HCT116 (cell line): Measurements from ENCODE around the gene PSPC1. TPM values are rescaled to one million over a fixed set of nuclear protein-coding genes. Genes with fewer than 3 reads are reported as not detected.

Experiments
- ATAC-seq: fragments of 200-7000 bp; cut with Tn5 transposase; 2 replicates; pipeline ENCODE4 v1.9.1; 2020; ENCODE audit warnings: mild to moderate bottlenecking, moderate library complexity
- BruUV-seq: library from RNA; stranded (reverse); fragments of 400-500 nt; replicated peaks from 2 replicates; lab custom pipeline; 2021; lab: Mats Ljungman, UMichigan
- CTCF ChIA-PET: fragments of 300-600 bp; sonication (Branson Sonifier 250); formaldehyde crosslinking; loops from one replicate; lab custom pipeline; 2021; ENCODE audit warnings: antibody characterized with exemption; lab: Charles Lee
- POLR2A ChIA-PET: fragments of 300-600, 350-600 bp; sonication (Branson Sonifier 250); formaldehyde crosslinking; loops from one replicate; lab custom pipeline; 2021; ENCODE audit warnings: antibody characterized with exemption; lab: Charles Lee
- RAD21 ChIA-PET, 2 experiments: fragments of 300-600 bp; sonication (Branson Sonifier 250); formaldehyde crosslinking; loops; one replicate each; lab custom pipeline; 2023; ENCODE audit warnings: low total read pairs in 2 of 2; ENCODE audit not compliant: uncharacterized antibody in 2 of 2, unreplicated experiment in 2 of 2, low non-redundant PET in 1 of 2; lab: Charles Lee
- DNase-seq: peaks from one replicate; pipeline ENCODE4 v3.0.0-alpha.2; 2010; ENCODE audit warnings: low read depth, low spot score
- H2AFZ ChIP-seq: fragments of 200-600 bp; shearing (Covaris generic), sonication (generic); 2 replicates; pipeline ENCODE4 v1.6.1; 2017; ENCODE audit warnings: low read depth, mixed run types, mixed read lengths, antibody characterized with exemption, low read length; ENCODE audit not compliant: poor library complexity, severe bottlenecking
- H3K27ac ChIP-seq: 2 replicates; pipeline ENCODE4 v1.5.1; 2012; ENCODE audit warnings: low read depth, low read length
- H3K27me3 ChIP-seq: fragments of 200-600 bp; sonication (generic); 2 replicates; pipeline ENCODE4 v1.6.1; 2016; ENCODE audit warnings: mixed run types, low read length, mixed read lengths; ENCODE audit not compliant: insufficient read depth
- H3K36me3 ChIP-seq, 2 experiments: fragments of 200-500 bp in 1 of 2; fragments of 200-600 bp in 1 of 2; sonication (Bioruptor generic) in 1 of 2; sonication (generic) in 1 of 2; 2 replicates each; pipeline versions ENCODE4 v1.5.1 to v1.6.1; 2014 to 2016; ENCODE audit warnings: low read length in 2 of 2, inconsistent platforms in 1 of 2, mixed read lengths in 1 of 2, mixed run types in 1 of 2; ENCODE audit not compliant: insufficient read depth in 2 of 2, control insufficient read depth in 1 of 2
- H3K4me1 ChIP-seq, 2 experiments: fragments of 200-600 bp in 1 of 2; sonication (generic) in 1 of 2; 2 replicates each; pipeline versions ENCODE4 v1.5.1 to v1.6.1; 2012 to 2017; ENCODE audit warnings: low read length in 2 of 2, inconsistent platforms in 1 of 2, mild to moderate bottlenecking in 1 of 2, mixed read lengths in 1 of 2, mixed run types in 1 of 2, moderate library complexity in 1 of 2; ENCODE audit not compliant: insufficient read depth in 2 of 2, control insufficient read depth in 1 of 2
- H3K4me2 ChIP-seq: fragments of 200-600 bp; sonication (generic); 2 replicates; pipeline ENCODE4 v1.6.1; 2017; ENCODE audit warnings: mixed run types, low read length, mixed read lengths
- H3K4me3 ChIP-seq, 2 experiments: fragments of 200-600 bp in 1 of 2; sonication (generic) in 1 of 2; replicated peaks in 1 of 2; 2 replicates each; pipeline ENCODE4 v1.5.1; 2011 to 2016; ENCODE audit warnings: low read length in 2 of 2, control low read depth in 1 of 2, low read depth in 1 of 2, mild to moderate bottlenecking in 1 of 2, mixed read lengths in 1 of 2, mixed run types in 1 of 2
- H3K79me2 ChIP-seq: fragments of 200-600 bp; sonication (generic); 2 replicates; pipeline ENCODE4 v1.6.1; 2017; ENCODE audit warnings: mild to moderate bottlenecking, mixed run types, low read length, moderate library complexity, mixed read lengths; ENCODE audit not compliant: insufficient read depth
- H3K9ac ChIP-seq: fragments of 200-600 bp; sonication (generic); 2 replicates; pipeline ENCODE4 v1.6.1; 2016; ENCODE audit warnings: low read length, mixed read lengths
- H3K9me2 ChIP-seq: fragments of 200-600 bp; sonication (generic), shearing (Covaris generic); 2 replicates; pipeline ENCODE4 v1.6.1; 2017; ENCODE audit warnings: mixed run types, mild to moderate bottlenecking, moderate library complexity; ENCODE audit not compliant: insufficient read depth
- H3K9me3 ChIP-seq, 2 experiments: fragments of 200-500 bp in 1 of 2; fragments of 200-600 bp in 1 of 2; sonication (Bioruptor generic) in 1 of 2; sonication (generic) in 1 of 2; 2 replicates each; pipeline ENCODE4 v1.6.1; 2014 to 2017; ENCODE audit warnings: low read length in 2 of 2, mixed read lengths in 2 of 2, inconsistent platforms in 1 of 2, low read depth in 1 of 2, mild to moderate bottlenecking in 1 of 2, mixed run types in 1 of 2, moderate library complexity in 1 of 2; ENCODE audit not compliant: control insufficient read depth in 1 of 2, insufficient read depth in 1 of 2
- H4K20me1 ChIP-seq: fragments of 200-600 bp; sonication (generic), shearing (Covaris generic); 2 replicates; pipeline ENCODE4 v1.6.1; 2017; ENCODE audit warnings: mixed run types, mild to moderate bottlenecking, moderate library complexity; ENCODE audit not compliant: insufficient read depth
- RAD21 ChIP-seq: IDR thresholded peaks from 2 replicates; pipeline ENCODE4 v1.6.1; 2012; ENCODE audit warnings: low read depth, mild to moderate bottlenecking
- intact Hi-C: fragments of 100-400 bp; cut with micrococcal nuclease; formaldehyde crosslinking; loops from 2 replicates; pipeline ENCODE4 v1.10.0; 2022
- total RNA-seq: library from RNA; stranded (reverse); gene quantifications from one replicate; pipeline ENCODE4 v1.2.1, GENCODE V29; 2021; ENCODE audit not compliant: unreplicated experiment

PSPC1 gene
- total RNA-seq, 1 experiment from 2014 or later: 57.7 TPM

DNA sequence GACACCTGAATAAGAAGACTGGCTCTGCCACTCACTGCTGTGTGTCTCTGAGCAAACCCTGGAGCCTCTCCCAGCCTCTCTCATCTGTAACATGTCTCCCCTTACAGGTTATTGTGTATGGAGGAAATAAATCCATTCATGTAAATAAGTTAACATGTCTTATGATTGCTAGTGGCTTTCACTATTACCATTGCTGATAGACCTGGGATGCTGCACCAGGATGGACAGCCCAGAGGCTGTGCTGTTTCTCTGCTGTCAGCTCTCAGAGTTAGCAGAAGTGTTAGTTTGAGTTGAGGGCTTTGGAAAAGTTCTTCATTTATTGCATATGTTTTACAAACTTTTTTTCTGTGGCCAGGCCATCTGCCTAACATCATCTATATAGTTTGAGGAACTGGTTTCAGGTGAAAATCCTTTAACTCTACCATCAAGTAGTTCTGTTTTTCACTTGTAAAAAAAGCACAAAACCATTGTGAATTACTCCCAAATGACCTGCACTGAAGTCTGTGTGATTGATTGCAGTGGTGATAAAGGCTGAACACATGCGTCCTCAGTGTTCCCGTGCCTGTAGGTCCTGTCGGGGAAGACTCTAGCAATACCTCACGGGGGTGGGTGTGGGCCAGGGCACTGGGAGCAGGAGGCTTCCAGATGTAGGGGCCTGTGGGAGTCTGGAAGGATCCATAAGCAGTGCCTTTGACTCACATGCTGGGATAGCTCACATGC lies 124.7 kb downstream of the PSPC1 start:
- BruUV-seq: no TSS peak
- CTCF ChIA-PET: no interaction called here
- Histone ChIP-seq H3K9me2 (no peaks in the 10 kb centered on the region), H3K4me3 (no peak overlapping the region), H3K36me3 (peaks cover 4 to 13% of the 10 kb centered on the region in 2 experiments; a peak in 3 of 4 replicates), H3K27me3 (no peaks in the 10 kb centered on the region), H3K79me2 (no peaks in the 10 kb centered on the region), H3K4me2 (no peak overlapping the region), H3K9ac (no peak overlapping the region), H3K9me3 (no peaks in the 10 kb centered on the region), H2AFZ (no peak overlapping the region), H3K4me1 (no peaks in the 10 kb centered on the region), H3K27ac (no peak overlapping the region), H4K20me1 (no peaks in the 10 kb centered on the region)
- TF ChIP-seq RAD21: no peak
- ATAC-seq (no peak), DNase-seq (no peak)
- RAD21 ChIA-PET: no interaction called here
- POLR2A ChIA-PET: no interaction called here
- intact Hi-C loops: no loop called here

Other genes with a start within 250 kb of the PSPC1 start
- gene TPTE2, start 221.4 kb downstream of the PSPC1 start, total RNA-seq: not detected
- gene MPHOSPH8, start 149.3 kb downstream of the PSPC1 start, total RNA-seq: 21.5 TPM
- gene ZMYM5, start 80.7 kb upstream of the PSPC1 start, total RNA-seq: 9.6 TPM
- 53.0 TPM for gene ZMYM2, start 175.8 kb upstream of the PSPC1 start, total RNA-seq